A549 treated with GW870086 at 1 μM for 4 hours (cell line): ENCODE measurements around the gene BCS1L. TPM values are rescaled to one million over a fixed set of nuclear protein-coding genes. Genes with fewer than 3 reads are reported as not detected.

Source experiments
- total RNA-seq: library from RNA; stranded (reverse); fragments of 200-300 nt; extraction: Qiagen RNA extraction; gene quantifications from 5 replicates; pipeline ENCODE4 v1.2.3, GENCODE V29; 2022; ENCODE audit warnings: low read depth

Gene BCS1L, protein sequence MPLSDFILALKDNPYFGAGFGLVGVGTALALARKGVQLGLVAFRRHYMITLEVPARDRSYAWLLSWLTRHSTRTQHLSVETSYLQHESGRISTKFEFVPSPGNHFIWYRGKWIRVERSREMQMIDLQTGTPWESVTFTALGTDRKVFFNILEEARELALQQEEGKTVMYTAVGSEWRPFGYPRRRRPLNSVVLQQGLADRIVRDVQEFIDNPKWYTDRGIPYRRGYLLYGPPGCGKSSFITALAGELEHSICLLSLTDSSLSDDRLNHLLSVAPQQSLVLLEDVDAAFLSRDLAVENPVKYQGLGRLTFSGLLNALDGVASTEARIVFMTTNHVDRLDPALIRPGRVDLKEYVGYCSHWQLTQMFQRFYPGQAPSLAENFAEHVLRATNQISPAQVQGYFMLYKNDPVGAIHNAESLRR
- 38.3 to 52.9 TPM (median 45.0 TPM) in 5 replicates for total RNA-seq

DNA sequence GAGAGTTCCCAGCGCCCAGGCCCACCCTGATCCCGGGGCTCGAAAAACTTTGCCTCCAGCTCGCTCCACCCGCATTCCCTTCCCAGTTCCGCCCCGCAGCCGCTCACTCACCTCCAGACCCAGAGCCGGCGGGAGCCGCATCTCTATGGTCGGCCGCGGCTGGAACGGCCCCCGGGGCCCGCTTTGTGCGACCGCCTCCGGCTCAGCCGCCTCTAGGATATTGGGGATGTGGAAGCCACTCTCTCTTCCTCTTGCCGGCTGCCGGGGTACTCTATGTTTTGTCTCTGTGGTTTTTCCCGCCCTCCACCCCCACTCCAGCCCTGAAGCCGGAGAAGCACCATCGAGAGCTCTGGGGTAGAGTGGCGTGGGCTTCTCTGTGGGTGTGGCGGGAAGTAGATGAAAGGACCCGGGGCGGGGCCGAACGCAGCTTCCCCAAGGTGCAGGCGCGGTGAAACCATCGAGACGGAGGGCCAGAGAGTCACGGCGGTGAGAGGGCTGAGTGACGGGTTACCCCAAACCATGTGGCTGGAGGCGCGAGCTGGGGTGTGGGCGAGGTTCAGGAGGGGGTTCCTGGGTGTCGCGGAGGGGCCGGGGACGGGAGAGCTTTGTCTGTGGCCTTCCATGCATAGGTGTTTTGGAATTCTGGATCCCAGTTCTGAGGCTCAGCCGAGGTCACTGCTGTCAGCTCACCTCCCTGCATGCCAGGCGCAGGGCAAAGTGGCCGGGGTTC is at the start of gene BCS1L, which contains the start of gene ZNF142:
BCS1L (plus strand) TSS at position 426 of the 730 bp plus-strand sequence. CDS start 1,305 bp downstream, outside the sequence.
ZNF142 (minus strand) TSS at position 366 of the 730 bp plus-strand sequence. CDS start 3,194 bp downstream, outside the sequence.

DNA sequence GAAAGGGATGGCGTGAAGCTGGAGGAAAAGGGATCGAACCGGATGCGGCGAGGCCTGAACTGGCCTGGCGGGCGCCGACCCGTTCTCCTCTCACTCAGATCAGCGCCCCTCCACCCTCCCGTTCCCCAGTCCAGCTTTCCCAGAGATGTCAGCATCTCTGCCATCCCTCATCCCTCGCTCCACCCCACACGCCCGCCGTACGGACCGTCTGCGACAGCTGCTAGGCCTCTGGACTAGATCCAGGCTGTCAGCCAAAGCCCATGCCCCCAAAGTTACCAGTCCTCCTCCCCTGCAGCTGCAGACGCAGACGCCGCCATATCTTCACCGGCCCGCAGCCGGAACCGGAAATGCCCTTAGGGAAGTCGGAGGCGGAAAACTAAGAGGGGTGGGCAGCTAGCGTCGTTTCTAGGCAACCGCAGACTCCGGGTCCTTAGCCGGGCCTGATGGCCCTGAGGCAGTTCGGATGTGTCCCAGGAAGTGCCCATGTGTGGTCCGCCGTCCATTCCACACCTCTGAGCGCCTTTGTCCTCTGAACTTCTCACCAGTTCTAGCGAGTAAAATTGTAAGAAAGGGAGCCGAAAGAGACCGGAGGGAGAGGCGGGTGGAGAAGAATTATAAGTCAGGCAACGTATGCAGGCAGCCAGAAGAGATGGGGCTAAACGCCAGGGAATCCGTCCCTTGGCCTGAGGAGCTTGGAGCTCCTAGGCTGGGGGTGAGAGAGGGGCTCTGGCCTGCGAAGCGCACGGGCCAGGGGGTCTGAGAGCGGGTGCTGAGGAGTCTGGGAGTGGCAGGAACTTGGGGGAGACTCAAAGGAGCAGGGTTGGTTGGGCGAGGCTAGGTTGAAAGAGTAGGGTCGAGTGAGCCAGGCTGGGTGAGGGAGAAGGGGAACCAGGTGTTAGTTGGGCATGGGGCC is 12.4 kb downstream of the BCS1L start, which contains the start of the genes RNF25 and STK36:
RNF25 (minus strand) TSS at position 349 of the 913 bp plus-strand sequence; CDS start at position 317, 32 bp downstream.
STK36 (plus strand) TSS at position 433 of the 913 bp plus-strand sequence. CDS start 744 bp downstream, outside the sequence.

DNA sequence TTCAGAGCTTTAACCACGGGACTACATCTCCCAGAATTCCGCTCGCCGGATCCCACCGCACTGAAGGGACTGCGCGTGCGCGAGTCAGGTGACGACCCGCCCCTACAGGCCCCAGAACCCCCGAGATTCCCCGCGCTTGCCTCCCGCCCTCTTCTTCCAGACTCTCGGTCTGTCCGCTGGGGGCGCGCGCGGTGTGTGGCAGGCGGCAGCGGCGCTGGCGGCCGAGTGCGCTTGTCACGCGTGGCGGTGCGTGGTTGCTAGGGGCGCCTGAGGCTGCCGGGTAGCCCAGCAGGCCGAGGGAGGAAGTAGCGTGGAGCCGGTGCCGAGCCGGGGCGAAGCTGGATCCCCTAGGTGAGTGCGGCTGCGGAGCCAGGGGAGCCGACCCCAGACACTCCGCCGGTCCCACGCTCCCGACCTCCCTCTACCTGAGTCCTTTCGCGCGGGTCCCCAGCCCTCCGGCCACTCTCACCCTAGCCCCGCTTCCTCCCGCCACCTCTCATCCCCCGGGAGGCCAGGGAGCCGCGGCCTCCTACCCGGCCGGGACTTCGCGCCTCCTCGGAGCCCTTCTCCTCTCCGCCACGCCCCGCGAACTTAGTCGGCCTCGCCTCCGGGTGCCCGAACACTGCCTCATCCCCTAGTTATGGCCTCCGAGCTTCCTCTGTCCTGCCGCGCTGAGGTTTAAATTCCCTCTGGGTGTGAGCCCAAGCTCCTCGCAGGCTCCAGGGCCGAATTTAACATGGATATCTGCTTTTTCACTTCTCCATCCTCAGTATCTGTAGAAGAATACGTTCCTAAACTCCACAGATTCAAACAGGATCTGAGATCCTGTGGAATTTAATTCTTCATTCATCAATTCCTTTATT is 51.4 kb downstream of the BCS1L start, which contains the start of gene TTLL4:
TTLL4 (plus strand) TSS at position 149 of the 863 bp plus-strand sequence. CDS start 26,842 bp downstream, outside the sequence.

Other genes starting within 250 kb of the BCS1L start
- 0.08 to 0.68 TPM (median 0.27 TPM) in 5 replicates for gene VIL1, start 240.6 kb upstream of the BCS1L start, total RNA-seq
- 3.6 to 5.9 TPM (median 5.2 TPM) in 5 replicates for gene USP37, start 91.3 kb upstream of the BCS1L start, total RNA-seq
- gene CNOT9, start 90.8 kb upstream of the BCS1L start, total RNA-seq, result 38.7 to 43.9 TPM (median 39.6 TPM) in 5 replicates
- 0.29 to 0.68 TPM (median 0.44 TPM) in 5 replicates for gene PLCD4, start 51.8 kb upstream of the BCS1L start, total RNA-seq
- 12.4 to 18.9 TPM (median 17.5 TPM) in 5 replicates for gene ZNF142, start 60 bp upstream of the BCS1L start, total RNA-seq
- gene RNF25, start 12.3 kb downstream of the BCS1L start, total RNA-seq, result 46.9 to 55.8 TPM (median 48.2 TPM) in 5 replicates
- 8.6 to 11.9 TPM (median 10.5 TPM) in 5 replicates for gene STK36, start 12.4 kb downstream of the BCS1L start, total RNA-seq
- gene TTLL4, start 51.2 kb downstream of the BCS1L start, total RNA-seq, result 22.1 to 27.1 TPM (median 25.3 TPM) in 5 replicates
- 0.11 to 0.32 TPM (median 0.15 TPM) in 5 replicates for gene CYP27A1, start 122.5 kb downstream of the BCS1L start, total RNA-seq
- not detected in 5 replicates for gene PRKAG3, start 172.1 kb downstream of the BCS1L start, total RNA-seq
- 0.14 to 0.36 TPM (median 0.26 TPM) in 5 replicates for gene WNT6, start 200.1 kb downstream of the BCS1L start, total RNA-seq
- gene WNT10A, start 221.2 kb downstream of the BCS1L start, total RNA-seq, result 0.07 to 0.23 TPM in 2 of 5 replicates, not detected in the others